Body of pancreas (tissue), 4 donors: ENCODE results near the gene LAG3. TPM values are rescaled to one million over a fixed set of nuclear protein-coding genes. Genes with fewer than 3 reads are reported as not detected.
A peak's percentile ranks its signal among the peaks of the same experiment; 100 is the strongest.

Experiments
- ATAC-seq: fragments of 150-250 bp; one replicate; pipeline ENCODE4 v1.9.1; 2016
- DNase-seq, 4 donors: peaks; one replicate each; pipeline ENCODE4 v3.0.0-alpha.2; 2019
- H3K27ac ChIP-seq, 4 donors: fragments of 200-600 bp; sonication (generic); 1 replicate in 3 of 4; 2 replicates in 1 of 4; pipeline versions ENCODE4 v1.5.1 to v1.6.1; 2016 to 2019; ENCODE audit warnings: mild to moderate bottlenecking in 1 of 4, mixed read lengths in 1 of 4, moderate library complexity in 1 of 4
- H3K27me3 ChIP-seq, 2 donors: fragments of 200-600 bp; sonication (generic); one replicate each; pipeline ENCODE4 v1.6.0; 2016; ENCODE audit warnings: mild to moderate bottlenecking in 1 of 2
- H3K36me3 ChIP-seq, 2 donors: fragments of 200-600 bp; sonication (generic); replicated peaks in 1 of 2; 2 replicates each; pipeline ENCODE4 v1.5.1; 2016; ENCODE audit warnings: low read depth in 2 of 2; ENCODE audit not compliant: insufficient read depth in 1 of 2
- H3K4me1 ChIP-seq: fragments of 200-600 bp; sonication (generic); one replicate; pipeline ENCODE4 v1.6.0; 2016
- H3K4me3 ChIP-seq, 2 donors: fragments of 200-600 bp; sonication (generic); 1 replicate in 1 of 2; 2 replicates in 1 of 2; pipeline ENCODE4 v1.5.1; 2016 to 2019
- H3K9me3 ChIP-seq, 3 donors: fragments of 200-600 bp; sonication (generic); 1 replicate in 2 of 3; 2 replicates in 1 of 3; pipeline ENCODE4 v1.5.1; 2016
- CTCF ChIP-seq, 7 experiments: fragments of 450-650 bp in 4 of 7; fragments of 200-600 bp in 3 of 7; sonication (generic) in 3 of 7; IDR thresholded peaks; one replicate each; pipeline ENCODE4 v1.5.1; 2016 to 2019; ENCODE audit warnings: antibody characterized with exemption in 7 of 7
- POLR2A ChIP-seq, 3 donors: fragments of 450-650 bp; IDR thresholded peaks; one replicate each; pipeline ENCODE4 v1.6.1; 2016; ENCODE audit warnings: antibody characterized with exemption in 3 of 3, mild to moderate bottlenecking in 2 of 3
- whole genome bisulfite sequencing, 2 donors: methylation state at CpG; one replicate each; pipeline ENCODE4 v1.1.5; 2017; 5-methylcytosine and 5-hydroxymethylcytosine counted together
- intact Hi-C: fragments of 100-400 bp; cut with DNase I; formaldehyde crosslinking; loops from one replicate; pipeline ENCODE4 v1.15.1; 2023
- total RNA-seq, 2 donors: library from RNA; depleted of rRNA; stranded (reverse); fragments of >200 nt; gene quantifications; one replicate each; pipeline ENCODE4 v1.1.0, GENCODE V29; 2016

The LAG3 gene
- total RNA-seq, 2 donors from 2014 or later: not detected

GRCh38 chr12:6818645-6819044, 46.3 kb downstream of the LAG3 start:
- Histone ChIP-seq H3K4me1 (peaks cover 7% of the 10 kb centered on the region), H3K27ac (no peak overlapping the region), H3K4me3 (no peak overlapping the region), H3K36me3 (no peaks in the 10 kb centered on the region), H3K27me3 (peaks cover 0 to 8% of the 10 kb centered on the region in 2 donors), H3K9me3 (no peaks in the 10 kb centered on the region)
- ATAC-seq (no peak), DNase-seq (no peak)
- intact Hi-C loops: no loop called here
- TF ChIP-seq CTCF (IDR thresholded peaks at IDR 0.05) (no peak), POLR2A (IDR thresholded peaks at IDR 0.05) (no peak)
- 67 to 74% methylated on average over 5 of the region's 5 CpGs for WGBS, 2 donors

GRCh38 chr12:6819106-6820030, 47.0 kb downstream of the LAG3 start:
- Histone ChIP-seq H3K27ac (no peak overlapping the region), H3K4me1 (peaks cover 7% of the 10 kb centered on the region), H3K4me3 (no peak overlapping the region), H3K36me3 (no peaks in the 10 kb centered on the region), H3K27me3 (peaks cover 0 to 11% of the 10 kb centered on the region in 2 donors), H3K9me3 (no peaks in the 10 kb centered on the region)
- WGBS, 2 donors: 83 to 88% methylated on average over 10 to 13 of the region's 13 CpGs
- TF ChIP-seq CTCF (IDR thresholded peaks at IDR 0.05) (no peak), POLR2A (IDR thresholded peaks at IDR 0.05) (no peak)
- ATAC-seq (no peak), DNase-seq (no peak)
- intact Hi-C loops: no loop called here

GRCh38 chr12:6820166-6820565, 47.8 kb downstream of the LAG3 start:
- Histone ChIP-seq H3K4me3 (no peak overlapping the region), H3K27ac (no peak overlapping the region), H3K4me1 (peaks cover 8% of the 10 kb centered on the region), H3K36me3 (no peaks in the 10 kb centered on the region), H3K27me3 (peaks cover 0 to 19% of the 10 kb centered on the region in 2 donors), H3K9me3 (no peaks in the 10 kb centered on the region)
- no peak for TF ChIP-seq POLR2A (IDR thresholded peaks at IDR 0.05)
- no peak for TF ChIP-seq CTCF (IDR thresholded peaks at IDR 0.05)
- DNase-seq (no peak), ATAC-seq (no peak)
- intact Hi-C loops: no loop called here
- 66 to 67% methylated on average over 2 to 5 of the region's 5 CpGs for WGBS, 2 donors

GRCh38 chr12:6821591-6822425, 49.5 kb downstream of the LAG3 start, which contains the start of gene GPR162:
TSS of gene GPR162 (plus strand) at chr12:6821821. CDS start at chr12:6823899, 2,078 bp downstream.
- H3K4me1 ChIP-seq: peaks cover 12% of the 10 kb centered on the region
- no peaks in the 10 kb centered on the region for H3K36me3 ChIP-seq
- H3K27ac ChIP-seq: no peak within 1 kb of the TSS
- DNase-seq (peak in 3 of 4 donors; percentile 51 to 59 (median 57)), ATAC-seq (peak; percentile 42)
- H3K9me3 ChIP-seq: no peaks in the 10 kb centered on the region
- H3K27me3 ChIP-seq: peaks cover 0 to 22% of the 10 kb centered on the region in 2 donors
- 1% methylated on average over 6 to 19 of the region's 28 CpGs for WGBS, 2 donors
- no peak for TF ChIP-seq CTCF (IDR thresholded peaks at IDR 0.05)
- no peak for TF ChIP-seq POLR2A (IDR thresholded peaks at IDR 0.05)
- intact Hi-C loops: no loop called here
- H3K4me3 ChIP-seq: no peak within 1 kb of the TSS
